GM23338 (cell line): Measurements from ENCODE around the gene ROBO1. TPM values are rescaled to one million over a fixed set of nuclear protein-coding genes. Genes with fewer than 3 reads are reported as not detected.

Experiments
- ATAC-seq: fragments of 200-7000 bp; cut with Tn5 transposase; 3 replicates; pipeline ENCODE4 v1.9.1; 2020
- DNase-seq: peaks from one replicate; pipeline ENCODE4 v3.0.0-alpha.2; 2015; ENCODE audit warnings: low spot score
- H2AFZ ChIP-seq: fragments of 200-600 bp; sonication (generic); 2 replicates; pipeline ENCODE4 v1.8.0; 2016; ENCODE audit warnings: antibody characterized with exemption, mild to moderate bottlenecking, moderate library complexity
- H3F3A ChIP-seq: fragments of 200-600 bp; sonication (generic); replicated peaks from 2 replicates; pipeline ENCODE4 v1.8.0; 2017; ENCODE audit warnings: antibody characterized with exemption, mixed run types, low read depth
- H3K27ac ChIP-seq: fragments of 200-600 bp; sonication (generic); 2 replicates; pipeline ENCODE4 v1.6.1; 2016; ENCODE audit warnings: low read depth
- H3K27me3 ChIP-seq: fragments of 200-600 bp; sonication (generic); 2 replicates; pipeline ENCODE4 v1.8.0; 2016; ENCODE audit warnings: mild to moderate bottlenecking, mixed run types, moderate library complexity; ENCODE audit not compliant: insufficient read depth
- H3K36me3 ChIP-seq: fragments of 200-600 bp; sonication (generic); 2 replicates; pipeline ENCODE4 v1.8.0; 2016; ENCODE audit warnings: mild to moderate bottlenecking; ENCODE audit not compliant: insufficient read depth
- H3K4me1 ChIP-seq: fragments of 200-600 bp; sonication (generic); 2 replicates; pipeline ENCODE4 v1.8.0; 2016; ENCODE audit warnings: mild to moderate bottlenecking, moderate library complexity; ENCODE audit not compliant: insufficient read depth
- H3K4me2 ChIP-seq: fragments of 200-600 bp; sonication (generic); 2 replicates; pipeline ENCODE4 v1.7.1; 2017; ENCODE audit warnings: mixed run types
- H3K4me3 ChIP-seq: fragments of 200-600 bp; sonication (generic); 2 replicates; pipeline ENCODE4 v1.6.1; 2016; ENCODE audit warnings: mixed run types
- H3K79me2 ChIP-seq: fragments of 200-600 bp; sonication (generic); replicated peaks from 2 replicates; pipeline ENCODE4 v1.8.0; 2017; ENCODE audit warnings: mild to moderate bottlenecking; ENCODE audit not compliant: insufficient read depth
- H3K9me2 ChIP-seq: fragments of 200-600 bp; sonication (generic); 2 replicates; pipeline ENCODE4 v1.8.0; 2017; ENCODE audit not compliant: insufficient read depth
- H4K20me1 ChIP-seq: fragments of 200-600 bp; sonication (generic); replicated peaks from 2 replicates; pipeline ENCODE4 v1.8.0; 2017; ENCODE audit warnings: mild to moderate bottlenecking; ENCODE audit not compliant: insufficient read depth
- H3K27ac Mint-ChIP-seq: 2 replicates; pipeline ENCODE4 v1.8.0; 2020; ENCODE audit warnings: inconsistent platforms, mild to moderate bottlenecking, moderate library complexity, mixed read lengths
- H3K27me3 Mint-ChIP-seq: 3 replicates; pipeline ENCODE4 v1.8.0; 2022; ENCODE audit warnings: low read depth, mild to moderate bottlenecking, moderate library complexity, mixed read lengths, inconsistent platforms; ENCODE audit not compliant: insufficient read depth, poor library complexity
- H3K36me3 Mint-ChIP-seq: 3 replicates; pipeline ENCODE4 v1.8.0; 2021; ENCODE audit warnings: low read depth, mild to moderate bottlenecking, inconsistent platforms, moderate library complexity, mixed read lengths
- H3K4me1 Mint-ChIP-seq: 3 replicates; pipeline ENCODE4 v1.8.0; 2020; ENCODE audit warnings: mild to moderate bottlenecking, inconsistent platforms, mixed read lengths
- H3K4me3 Mint-ChIP-seq: 3 replicates; pipeline ENCODE4 v1.8.0; 2021; ENCODE audit warnings: moderate library complexity, mild to moderate bottlenecking, inconsistent platforms, mixed read lengths
- H3K9me3 Mint-ChIP-seq: 3 replicates; pipeline ENCODE4 v1.8.0; 2020; ENCODE audit warnings: moderate library complexity, mild to moderate bottlenecking, inconsistent platforms, mixed read lengths
- EZH2 ChIP-seq: fragments of 200-600 bp; sonication (generic); IDR thresholded peaks from one replicate; pipeline ENCODE4 v1.8.0; 2017; ENCODE audit warnings: antibody characterized with exemption, mild to moderate bottlenecking, low read depth; ENCODE audit not compliant: unreplicated experiment
- EZH2phosphoT487 ChIP-seq: fragments of 200-600 bp; sonication (generic); IDR thresholded peaks from one replicate; pipeline ENCODE4 v1.8.1; 2018; ENCODE audit warnings: antibody characterized with exemption; ENCODE audit not compliant: unreplicated experiment
- JUNB ChIP-seq: IDR thresholded peaks from one replicate; pipeline ENCODE4 v1.6.1; 2016; ENCODE audit warnings: antibody characterized with exemption; ENCODE audit not compliant: unreplicated experiment
- POLR2AphosphoS5 ChIP-seq: IDR thresholded peaks from 2 replicates; pipeline ENCODE4 v1.6.1; 2016; ENCODE audit warnings: antibody characterized with exemption, low read depth
- ZNF331 ChIP-seq: fragments of 250-450 bp; sonication (Bioruptor Pico); IDR thresholded peaks from 2 replicates; pipeline ENCODE4 v1.5.0; 2020; ENCODE audit warnings: low read depth, mild to moderate bottlenecking, moderate library complexity
- ZNF462 ChIP-seq: fragments of 250-450 bp; sonication (Bioruptor Pico); IDR thresholded peaks from 2 replicates; pipeline ENCODE4 v1.5.0; 2020; ENCODE audit warnings: mild to moderate bottlenecking, moderate library complexity
- polyA plus RNA-seq: library from polyadenylated mRNA; unstranded; fragments of >200 nt; fragmentation: Nextera tagmentation; extraction: Ambion mirVana; gene quantifications from 2 replicates; pipeline ENCODE4 v1.2.1, GENCODE V29; 2016
- total RNA-seq: library from RNA; depleted of rRNA; stranded (reverse); fragments of >200 nt; shearing (Covaris generic); gene quantifications from 2 replicates; pipeline ENCODE4 v1.2.3, GENCODE V29; 2014
- TF ChIP-seq, protein P1 (sequence below), 2 experiments: fragments of 200-600 bp in 1 of 2; sonication (generic) in 1 of 2; conservative IDR thresholded peaks; 2 replicates each; pipeline versions ENCODE4 v1.5.1 to v1.6.1; 2016 to 2017; ENCODE audit warnings: antibody characterized with exemption in 2 of 2, low read depth in 2 of 2, mild to moderate bottlenecking in 2 of 2, moderate library complexity in 1 of 2
- TF ChIP-seq, protein P2 (sequence below): IDR thresholded peaks from 2 replicates; pipeline ENCODE4 v1.6.1; 2016; ENCODE audit warnings: antibody characterized with exemption

ROBO1 gene
- total and polyA plus RNA-seq, 2 experiments from 2014 or later = 19.2 to 78.3 TPM

DNA sequence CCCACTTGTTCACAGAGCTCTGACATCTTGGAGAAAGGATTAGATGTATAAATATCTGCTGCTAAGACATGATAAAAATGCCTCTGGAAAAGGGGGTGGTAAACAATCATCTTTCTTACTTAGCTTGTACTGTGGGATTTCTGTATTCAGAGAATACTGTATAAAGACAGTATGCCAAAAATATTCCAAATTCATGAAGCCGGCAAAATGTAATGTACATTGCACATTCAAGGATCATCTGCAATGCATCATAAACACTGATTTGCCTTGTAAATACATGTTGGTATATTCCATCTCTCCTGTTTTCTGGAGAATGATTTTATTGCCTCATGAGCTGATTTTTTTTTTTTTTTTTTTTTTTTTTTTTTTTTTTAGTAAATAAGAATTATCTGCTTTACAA, 355.3 kb downstream of the ROBO1 start (continued):
- TF ChIP-seq ZNF462 (CRISPR knock-in tag) (no peak), EZH2phosphoT487 (no peak), POLR2AphosphoS5 (no peak)
- TF ChIP-seq, protein P1, sequence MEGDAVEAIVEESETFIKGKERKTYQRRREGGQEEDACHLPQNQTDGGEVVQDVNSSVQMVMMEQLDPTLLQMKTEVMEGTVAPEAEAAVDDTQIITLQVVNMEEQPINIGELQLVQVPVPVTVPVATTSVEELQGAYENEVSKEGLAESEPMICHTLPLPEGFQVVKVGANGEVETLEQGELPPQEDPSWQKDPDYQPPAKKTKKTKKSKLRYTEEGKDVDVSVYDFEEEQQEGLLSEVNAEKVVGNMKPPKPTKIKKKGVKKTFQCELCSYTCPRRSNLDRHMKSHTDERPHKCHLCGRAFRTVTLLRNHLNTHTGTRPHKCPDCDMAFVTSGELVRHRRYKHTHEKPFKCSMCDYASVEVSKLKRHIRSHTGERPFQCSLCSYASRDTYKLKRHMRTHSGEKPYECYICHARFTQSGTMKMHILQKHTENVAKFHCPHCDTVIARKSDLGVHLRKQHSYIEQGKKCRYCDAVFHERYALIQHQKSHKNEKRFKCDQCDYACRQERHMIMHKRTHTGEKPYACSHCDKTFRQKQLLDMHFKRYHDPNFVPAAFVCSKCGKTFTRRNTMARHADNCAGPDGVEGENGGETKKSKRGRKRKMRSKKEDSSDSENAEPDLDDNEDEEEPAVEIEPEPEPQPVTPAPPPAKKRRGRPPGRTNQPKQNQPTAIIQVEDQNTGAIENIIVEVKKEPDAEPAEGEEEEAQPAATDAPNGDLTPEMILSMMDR (conservative IDR thresholded peaks at IDR 0.05; ENCODE audit: low read depth in 2 of 2) = no peak

- H3K27ac Mint-ChIP-seq = no peak overlapping the region
- DNase-seq (no peak), ATAC-seq (no peak)
- Histone ChIP-seq H3K27ac (no peak overlapping the region), H4K20me1 (no peaks in the 10 kb centered on the region), H3K79me2 (no peaks in the 10 kb centered on the region), H3K36me3 (no peaks in the 10 kb centered on the region), H3K27me3 (no peaks in the 10 kb centered on the region), H2AFZ (no peak overlapping the region), H3F3A (no peaks in the 10 kb centered on the region), H3K9me2 (no peaks in the 10 kb centered on the region), H3K4me3 (no peak overlapping the region), H3K4me2 (no peak overlapping the region), H3K4me1 (no peaks in the 10 kb centered on the region)
- no peaks in the 10 kb centered on the region for H3K9me3 Mint-ChIP-seq
- no peak overlapping the region for H3K4me3 Mint-ChIP-seq
- H3K4me1 Mint-ChIP-seq = no peaks in the 10 kb centered on the region
- H3K36me3 Mint-ChIP-seq = no peaks in the 10 kb centered on the region
- TF ChIP-seq EZH2 (no peak), EZH2phosphoT487 (no peak), JUNB (no peak), ZNF331 (CRISPR knock-in tag) (no peak)
- TF ChIP-seq, protein P2, sequence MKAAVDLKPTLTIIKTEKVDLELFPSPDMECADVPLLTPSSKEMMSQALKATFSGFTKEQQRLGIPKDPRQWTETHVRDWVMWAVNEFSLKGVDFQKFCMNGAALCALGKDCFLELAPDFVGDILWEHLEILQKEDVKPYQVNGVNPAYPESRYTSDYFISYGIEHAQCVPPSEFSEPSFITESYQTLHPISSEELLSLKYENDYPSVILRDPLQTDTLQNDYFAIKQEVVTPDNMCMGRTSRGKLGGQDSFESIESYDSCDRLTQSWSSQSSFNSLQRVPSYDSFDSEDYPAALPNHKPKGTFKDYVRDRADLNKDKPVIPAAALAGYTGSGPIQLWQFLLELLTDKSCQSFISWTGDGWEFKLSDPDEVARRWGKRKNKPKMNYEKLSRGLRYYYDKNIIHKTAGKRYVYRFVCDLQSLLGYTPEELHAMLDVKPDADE = no peak
- no peaks in the 10 kb centered on the region for H3K27me3 Mint-ChIP-seq
Observed at GRCh38 chr3:79410617-79411016, 357.2 kb downstream of the ROBO1 start.
